NCI-H82 (cell line): ENCODE data around the gene MYRF.
A peak's percentile ranks its signal among the peaks of the same experiment; 100 is the strongest.

ENCODE experiments used
- DNase-seq: peaks from one replicate; lab custom pipeline; 2025; lab: John Stamatoyannopoulos, UW

The MYRF gene

DNA sequence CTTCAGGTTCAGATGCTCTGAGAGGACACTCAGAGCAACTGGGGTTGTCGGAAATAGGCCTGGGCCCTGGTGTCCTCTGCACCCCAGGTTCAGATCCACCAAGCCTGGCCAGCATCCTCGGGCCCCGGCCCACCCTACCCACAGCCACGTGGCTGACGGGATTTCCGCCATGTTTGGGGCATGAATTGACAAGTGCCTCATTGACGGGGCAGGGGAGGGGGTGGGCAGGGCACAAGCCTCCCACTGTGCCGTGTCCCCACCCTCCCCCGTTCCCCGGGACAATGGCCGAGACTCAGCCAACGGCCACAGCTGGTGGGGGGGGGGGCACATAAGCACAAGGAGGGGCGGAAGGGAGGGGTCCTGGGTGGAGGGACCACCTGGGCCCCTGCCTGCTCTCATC is 8.5 kb downstream of the MYRF start:
- DNase-seq = no peak

- DNase-seq = no peak
Measured at GRCh38 chr11:61761440-61762222, 9.2 kb downstream of the MYRF start.

- DNase-seq = peak; percentile 37
Measured at GRCh38 chr11:61762223-61762615, 9.8 kb downstream of the MYRF start.

- peak; percentile 74 for DNase-seq
Measured at GRCh38 chr11:61762798-61763197, 10.4 kb downstream of the MYRF start.

DNA sequence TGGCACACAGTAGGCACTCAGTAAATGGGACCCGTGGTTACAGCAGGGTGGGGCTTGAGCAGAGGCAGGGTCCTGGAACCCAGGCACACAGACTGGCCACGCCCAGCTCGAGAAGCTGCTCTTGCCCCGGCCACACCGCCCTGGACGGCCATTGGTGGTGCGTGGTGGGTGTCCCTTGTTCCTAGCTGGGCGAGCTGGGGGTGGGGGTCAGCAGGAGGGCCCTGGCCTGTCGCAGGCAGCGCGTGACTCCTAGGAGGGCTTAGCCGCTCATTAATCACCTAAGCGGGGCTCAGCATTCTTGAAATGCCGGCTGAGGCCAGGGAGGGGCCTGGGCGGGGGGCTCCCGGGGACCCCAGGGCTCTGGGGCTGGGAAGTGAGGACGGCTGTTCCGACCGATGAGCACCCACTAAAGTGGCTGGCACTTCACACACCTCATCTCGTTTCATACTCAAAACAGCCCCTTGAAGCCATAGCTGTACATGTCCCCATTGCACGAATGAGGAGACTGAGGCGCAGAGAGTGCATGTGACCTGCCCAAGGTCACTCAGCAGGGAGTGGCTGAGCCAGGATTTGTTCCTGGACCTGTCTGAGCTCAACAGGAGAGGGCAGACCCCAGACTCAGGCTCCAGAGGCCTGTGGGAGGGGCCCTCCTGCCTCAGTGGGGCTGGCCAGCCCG is 11.6 kb downstream of the MYRF start:
- DNase-seq = peak; percentile 25

- DNase-seq = no peak
Measured at GRCh38 chr11:61764606-61765260, 12.3 kb downstream of the MYRF start.

- DNase-seq = no peak
Measured at GRCh38 chr11:61765550-61766253, 13.3 kb downstream of the MYRF start.

GRCh38 chr11:61766353-61766841 is 14.0 kb downstream of the MYRF start:
- DNase-seq = no peak

- DNase-seq = no peak
Measured at GRCh38 chr11:61768376-61769076, 16.1 kb downstream of the MYRF start.

DNA sequence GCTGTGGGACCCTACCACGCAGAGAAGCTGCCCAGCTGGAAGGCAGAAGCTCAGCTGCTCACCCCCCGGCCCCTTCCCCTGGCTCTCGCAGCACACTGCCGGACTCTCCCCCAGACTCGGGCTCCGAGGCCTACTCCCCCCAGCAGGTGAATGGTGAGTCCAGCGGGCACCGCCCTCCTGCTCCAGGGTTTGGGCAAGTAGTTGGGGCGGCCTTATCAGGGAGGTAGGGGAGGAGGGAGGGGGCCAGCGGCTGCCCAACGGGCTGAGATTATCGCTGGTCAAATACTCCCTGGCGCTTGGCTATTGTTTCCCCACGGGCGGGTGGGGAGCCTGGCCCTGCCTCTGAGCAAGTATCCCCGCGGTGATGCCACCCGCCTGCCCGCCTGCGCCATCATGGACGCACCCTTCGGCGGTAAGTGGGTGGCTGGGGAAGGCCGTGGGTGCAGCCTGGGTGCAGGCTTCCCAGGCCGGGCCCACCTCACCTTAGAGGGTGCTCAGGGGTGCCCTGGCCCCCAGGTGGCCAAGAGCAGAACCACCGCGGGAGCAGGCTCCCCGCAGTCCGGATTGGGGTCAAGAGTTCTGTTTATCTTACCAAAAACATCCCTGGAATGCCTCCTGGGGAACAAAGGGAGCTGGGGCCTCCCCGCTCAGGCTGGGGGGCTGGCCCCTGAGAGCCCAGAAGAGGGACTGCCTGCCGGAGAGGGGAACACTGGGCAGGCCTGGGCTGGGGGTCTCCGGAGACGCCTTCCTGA is 16.9 kb downstream of the MYRF start:
- DNase-seq = no peak

GRCh38 chr11:61769946-61770683 is 17.7 kb downstream of the MYRF start:
- no peak for DNase-seq

DNA sequence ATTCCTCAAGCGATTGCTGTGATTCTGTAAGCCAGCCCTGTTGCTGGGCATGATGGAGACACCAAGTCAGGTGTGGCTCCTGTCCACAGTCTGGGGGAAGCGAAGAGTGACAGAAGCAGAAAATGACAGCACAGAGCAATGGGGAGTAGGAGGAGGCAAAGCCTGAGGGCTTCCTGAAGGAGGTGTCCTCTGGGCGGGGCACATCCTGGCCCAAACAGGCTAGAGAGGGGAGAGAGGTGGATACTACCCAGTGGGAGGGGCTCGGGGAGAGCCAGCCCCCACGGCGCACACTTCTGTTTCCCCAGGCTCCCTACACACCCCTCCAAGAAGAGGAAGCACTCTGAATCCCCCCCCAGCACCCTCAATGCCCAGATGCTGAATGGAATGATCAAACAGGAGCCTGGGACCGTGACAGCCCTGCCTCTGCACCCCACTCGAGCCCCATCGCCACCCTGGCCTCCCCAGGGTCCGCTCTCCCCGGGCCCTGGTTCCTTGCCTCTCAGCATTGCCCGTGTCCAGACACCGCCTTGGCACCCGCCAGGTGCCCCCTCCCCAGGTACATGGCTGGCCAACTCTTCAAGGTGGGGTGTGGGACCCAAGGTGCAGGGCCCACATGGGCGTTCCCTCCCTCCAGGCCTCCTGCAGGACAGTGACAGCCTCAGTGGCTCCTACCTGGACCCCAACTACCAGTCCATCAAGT is 18.9 kb downstream of the MYRF start:
- DNase-seq = no peak

DNA sequence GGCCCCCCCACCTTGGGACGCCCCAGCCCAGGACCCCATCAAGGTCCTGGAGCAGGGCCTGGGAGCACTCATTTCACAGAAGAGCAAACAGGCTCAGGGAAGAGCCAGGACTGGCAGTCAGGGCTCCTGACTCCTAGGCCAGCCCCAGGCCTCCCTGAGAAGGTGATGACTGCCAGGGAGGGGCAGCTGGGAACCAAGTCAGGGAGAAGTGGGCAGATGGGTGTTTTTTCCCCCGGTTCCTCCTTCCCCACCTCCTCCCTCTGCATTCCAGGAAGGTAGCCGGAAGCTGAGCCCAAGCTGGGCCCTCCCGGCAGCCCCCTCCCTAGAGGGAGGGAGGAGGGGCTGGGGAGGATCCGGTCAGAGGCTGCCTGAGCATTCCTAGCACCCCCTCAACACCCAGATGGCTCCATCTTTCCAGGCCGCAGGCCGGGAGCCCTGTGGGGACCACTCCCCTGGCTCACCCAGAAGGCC is 19.6 kb downstream of the MYRF start:
- peak; percentile 29 for DNase-seq

GRCh38 chr11:61773356-61773755 is 20.9 kb downstream of the MYRF start:
- DNase-seq = no peak

- no peak for DNase-seq
Measured at GRCh38 chr11:61773809-61774208, 21.4 kb downstream of the MYRF start.

GRCh38 chr11:61774411-61774810 is 22.0 kb downstream of the MYRF start:
- DNase-seq = no peak

DNA sequence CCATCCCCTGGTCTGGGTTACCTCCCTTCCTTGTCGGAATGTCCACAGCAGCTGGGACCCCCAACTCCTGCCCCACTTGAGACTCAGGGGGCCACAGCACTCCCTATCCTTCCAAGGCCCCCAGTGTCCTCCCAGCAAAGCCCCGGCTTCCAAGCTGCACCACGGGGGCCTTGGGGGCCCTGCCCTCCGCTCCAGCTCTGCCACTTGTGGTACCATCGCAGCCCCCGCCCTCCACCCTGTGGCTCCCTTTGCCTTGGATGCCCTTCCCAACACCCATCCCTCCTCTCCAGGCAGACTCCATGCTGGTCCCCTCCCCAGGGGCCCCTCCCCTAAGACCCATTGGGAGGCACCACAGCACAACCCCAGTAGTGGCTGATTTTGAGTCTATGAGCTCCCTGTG is 22.7 kb downstream of the MYRF start:
- no peak for DNase-seq

- no peak for DNase-seq
Measured at GRCh38 chr11:61775606-61776554, 23.4 kb downstream of the MYRF start.
